ENCODE results near the gene PANX1.
"Not testable (repeated sequence)": the region's sequence is repeated elsewhere in the genome, so short reads cannot be mapped to it uniquely, and the experiment has no call there.

PANX1 gene

GRCh38 chr11:94150056-94150455, 21.4 kb downstream of the PANX1 start:
- DNase-seq (ENCODE audit: low spot score) = no peak

GRCh38 chr11:94150704-94151685, 22.4 kb downstream of the PANX1 start:
- DNase-seq (ENCODE audit: low spot score) = no peak

DNA sequence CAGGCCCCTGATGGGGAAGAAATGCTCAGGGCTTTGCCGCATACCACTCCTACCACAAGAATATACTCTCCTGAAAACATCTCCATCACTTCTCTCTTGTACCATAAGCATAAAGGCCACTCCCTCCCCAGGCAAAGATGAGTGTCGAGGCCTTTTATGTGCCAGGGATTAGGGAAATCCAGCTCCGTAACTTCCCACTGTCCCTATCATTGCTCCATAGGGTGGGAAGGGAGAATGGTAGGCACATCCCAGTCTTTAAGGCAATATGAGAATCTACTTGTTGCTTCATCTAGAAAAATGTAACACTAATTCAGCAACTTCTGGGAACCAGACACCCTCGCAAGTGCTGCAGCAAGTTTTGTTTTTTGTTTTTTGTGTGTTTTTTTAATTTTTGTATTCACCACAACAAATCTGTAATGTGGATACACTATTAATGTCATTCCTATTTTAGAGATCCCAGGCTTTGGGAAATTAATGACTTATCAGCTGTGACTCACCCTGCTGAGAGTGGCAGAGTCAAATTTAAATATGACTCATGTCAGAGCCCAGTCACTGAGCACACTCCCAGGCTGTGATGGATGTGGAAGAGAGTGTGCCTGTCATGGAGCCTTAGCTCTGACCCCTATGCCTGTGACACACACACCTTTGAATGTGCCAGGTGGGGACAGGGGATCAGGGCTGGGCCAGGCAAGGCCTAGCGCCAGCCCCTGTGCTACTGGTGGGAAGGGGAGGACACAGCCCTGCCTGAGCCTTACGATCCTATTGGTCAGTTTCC, 23.4 kb downstream of the PANX1 start:
- DNase-seq (ENCODE audit: low spot score) = peak; percentile 37

GRCh38 chr11:94152678-94153065, 24.0 kb downstream of the PANX1 start:
- DNase-seq (ENCODE audit: low spot score) = no peak

DNA sequence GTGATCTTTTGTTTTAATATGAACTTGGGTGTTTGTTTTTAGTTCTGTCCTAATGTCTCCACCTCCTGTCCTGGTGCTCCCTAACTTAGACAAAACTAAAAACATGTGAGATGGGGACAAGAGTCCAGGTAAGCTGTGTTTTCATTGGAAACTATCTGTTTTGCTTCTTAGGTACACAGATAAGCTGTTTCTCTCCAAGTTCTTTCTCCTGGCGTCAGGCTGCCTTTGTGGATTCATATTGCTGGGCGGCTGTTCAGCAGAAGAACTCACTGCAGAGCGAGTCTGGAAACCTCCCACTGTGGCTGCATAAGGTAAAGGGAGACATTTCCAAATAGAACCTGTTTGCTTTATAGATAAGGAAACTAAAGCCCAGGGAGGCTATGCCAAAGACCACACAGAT, 24.7 kb downstream of the PANX1 start:
- DNase-seq (ENCODE audit: low spot score) = no peak

GRCh38 chr11:94154095-94154856, 25.6 kb downstream of the PANX1 start:
- no peak for DNase-seq (ENCODE audit: low spot score)

- not testable (repeated sequence) for DNase-seq (ENCODE audit: low spot score)
Measured at GRCh38 chr11:94157339-94157738, 28.7 kb downstream of the PANX1 start.

DNA sequence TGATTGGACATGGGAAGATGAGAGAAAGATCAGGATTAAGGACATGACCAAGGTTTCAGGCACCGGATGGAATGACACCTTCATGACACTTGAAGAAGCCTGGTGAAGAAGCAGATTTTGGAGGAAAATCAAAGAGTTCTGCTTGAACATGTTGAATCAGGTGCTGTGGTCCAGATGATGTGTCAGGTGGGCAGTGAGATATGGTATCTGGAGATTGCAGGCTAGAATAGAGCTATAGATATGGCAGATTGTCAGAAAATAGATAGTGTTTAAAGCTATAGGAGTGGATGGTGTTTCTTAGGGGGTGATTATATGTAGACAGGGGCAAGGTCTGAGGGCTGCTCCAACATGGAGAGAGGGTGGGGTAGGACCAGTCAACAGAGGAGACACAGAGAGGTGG, 40.2 kb downstream of the PANX1 start:
- DNase-seq (ENCODE audit: low spot score) = no peak

DNA sequence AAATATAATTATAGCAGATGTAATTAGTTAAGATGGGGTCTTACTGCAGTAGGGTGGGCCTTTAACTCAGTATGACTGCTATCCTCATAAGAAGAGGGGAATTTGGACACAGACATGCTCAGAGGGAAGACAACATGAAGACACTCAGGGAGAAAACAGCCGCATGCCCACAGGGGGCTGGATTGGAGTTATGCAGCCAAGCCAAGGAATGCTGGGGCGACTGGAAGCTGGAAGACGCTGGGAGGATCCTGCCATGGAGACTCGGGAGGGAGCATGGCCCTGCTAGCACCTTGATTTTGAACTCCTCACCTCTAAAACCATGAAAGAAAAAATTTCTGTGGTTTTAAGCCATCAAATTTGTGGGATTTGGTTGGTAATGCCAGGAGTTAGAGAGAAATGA, 40.9 kb downstream of the PANX1 start:
- DNase-seq (ENCODE audit: low spot score) = no peak

- no peak for DNase-seq (ENCODE audit: low spot score)
Measured at GRCh38 chr11:94169930-94170545, 41.4 kb downstream of the PANX1 start.

- no peak for DNase-seq (ENCODE audit: low spot score)
Measured at GRCh38 chr11:94170953-94171352, 42.3 kb downstream of the PANX1 start.

DNA sequence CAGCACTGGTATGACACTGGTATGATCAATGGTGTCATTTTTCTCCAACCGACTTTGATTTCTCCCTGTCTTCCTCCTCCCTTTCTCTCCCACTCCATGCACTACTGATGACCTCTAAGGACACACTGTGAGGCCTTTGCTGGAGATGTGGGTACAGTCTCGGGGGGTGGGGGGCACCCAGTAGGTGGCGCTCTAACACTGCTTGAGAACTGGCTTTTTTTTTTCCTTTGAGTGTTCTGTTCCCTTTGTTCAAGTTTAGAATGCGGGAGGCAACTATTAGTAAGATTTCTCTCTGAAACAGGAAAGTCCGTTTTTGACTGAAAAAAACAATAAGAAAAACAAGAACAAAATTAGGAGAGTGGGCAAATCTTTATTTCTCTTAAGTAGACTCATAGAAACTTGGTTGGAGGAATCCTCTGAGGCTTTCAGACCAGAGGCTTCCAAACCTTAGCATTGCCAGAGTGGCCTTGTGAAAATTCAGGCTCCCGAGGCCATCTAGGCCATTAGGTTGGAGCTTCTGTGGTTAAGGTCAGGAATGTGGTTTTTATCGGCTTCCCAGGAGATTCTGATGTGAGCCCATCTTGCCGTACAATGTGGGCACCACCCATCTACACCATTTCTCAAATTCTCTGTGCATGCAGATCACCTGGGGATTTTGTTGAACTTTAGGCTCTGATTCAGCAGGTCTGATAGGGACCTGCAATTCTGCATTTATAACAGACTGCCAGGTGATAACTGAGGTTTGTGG, 43.2 kb downstream of the PANX1 start:
- DNase-seq (ENCODE audit: low spot score) = peak; percentile 76

- no peak for DNase-seq (ENCODE audit: low spot score)
Measured at GRCh38 chr11:94175535-94175934, 46.9 kb downstream of the PANX1 start.

DNA sequence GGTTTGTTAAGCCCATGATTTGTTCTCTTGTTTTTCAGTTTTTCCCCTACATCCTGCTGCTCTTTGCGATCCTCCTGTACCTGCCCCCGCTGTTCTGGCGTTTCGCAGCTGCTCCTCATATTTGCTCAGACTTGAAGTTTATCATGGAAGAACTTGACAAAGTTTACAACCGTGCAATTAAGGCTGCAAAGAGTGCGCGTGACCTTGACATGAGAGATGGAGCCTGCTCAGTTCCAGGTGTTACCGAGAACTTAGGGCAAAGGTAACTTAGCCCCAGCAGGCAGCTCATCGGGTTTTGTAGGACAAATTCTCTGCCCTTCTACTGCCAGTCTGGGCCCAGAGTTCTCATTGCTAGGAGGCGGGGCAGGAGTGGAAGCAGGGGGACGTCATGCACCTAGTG, 49.7 kb downstream of the PANX1 start:
- no peak for DNase-seq (ENCODE audit: low spot score)

GRCh38 chr11:94179696-94180095, 51.1 kb downstream of the PANX1 start:
- no peak for DNase-seq (ENCODE audit: low spot score)

GRCh38 chr11:94181526-94181925, 52.9 kb downstream of the PANX1 start:
- no peak for DNase-seq (ENCODE audit: low spot score)

DNA sequence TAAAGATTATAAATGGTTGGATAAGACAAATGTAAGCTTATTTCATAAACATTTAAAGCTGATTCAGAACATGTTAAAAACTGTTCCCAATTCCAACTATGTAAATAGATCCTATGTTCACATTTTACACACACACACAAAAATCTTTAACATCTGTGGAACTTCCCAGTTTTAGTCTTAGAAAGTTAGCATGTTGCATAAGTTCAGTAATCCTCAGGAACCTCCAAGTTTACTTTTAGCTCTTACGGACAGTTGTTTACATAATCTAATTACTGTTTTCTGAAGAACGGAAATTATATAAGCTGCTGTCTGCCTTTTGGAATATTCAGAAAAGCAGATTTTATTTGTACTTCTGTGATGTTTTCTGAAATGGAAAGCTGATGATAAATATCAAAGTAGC, 53.3 kb downstream of the PANX1 start:
- no peak for DNase-seq (ENCODE audit: low spot score)

- DNase-seq (ENCODE audit: low spot score) = no peak
Measured at GRCh38 chr11:94183251-94183885, 54.7 kb downstream of the PANX1 start.

- DNase-seq (ENCODE audit: low spot score) = peak; percentile 92
Measured at GRCh38 chr11:94183886-94184264, 55.2 kb downstream of the PANX1 start.

GRCh38 chr11:94184362-94184761, 55.7 kb downstream of the PANX1 start:
- DNase-seq (ENCODE audit: low spot score) = no peak

GRCh38 chr11:94184846-94185245, 56.2 kb downstream of the PANX1 start:
- no peak for DNase-seq (ENCODE audit: low spot score)

All from iPS-NIHi11 (cell line).